NOMO-1 treated with DMSO at 0.1 percent for 48 hours (cell line): ENCODE results near the gene CGB2.
A peak's percentile ranks its signal among the peaks of the same experiment; 100 is the strongest.
"Not testable (repeated sequence)": the region's sequence is repeated elsewhere in the genome, so short reads cannot be mapped to it uniquely, and the experiment has no call there.

Experiments
- DNase-seq: peaks from one replicate; lab custom pipeline; 2025; ENCODE audit not compliant: unreplicated experiment; lab: John Stamatoyannopoulos, UW

CGB2 gene

DNA sequence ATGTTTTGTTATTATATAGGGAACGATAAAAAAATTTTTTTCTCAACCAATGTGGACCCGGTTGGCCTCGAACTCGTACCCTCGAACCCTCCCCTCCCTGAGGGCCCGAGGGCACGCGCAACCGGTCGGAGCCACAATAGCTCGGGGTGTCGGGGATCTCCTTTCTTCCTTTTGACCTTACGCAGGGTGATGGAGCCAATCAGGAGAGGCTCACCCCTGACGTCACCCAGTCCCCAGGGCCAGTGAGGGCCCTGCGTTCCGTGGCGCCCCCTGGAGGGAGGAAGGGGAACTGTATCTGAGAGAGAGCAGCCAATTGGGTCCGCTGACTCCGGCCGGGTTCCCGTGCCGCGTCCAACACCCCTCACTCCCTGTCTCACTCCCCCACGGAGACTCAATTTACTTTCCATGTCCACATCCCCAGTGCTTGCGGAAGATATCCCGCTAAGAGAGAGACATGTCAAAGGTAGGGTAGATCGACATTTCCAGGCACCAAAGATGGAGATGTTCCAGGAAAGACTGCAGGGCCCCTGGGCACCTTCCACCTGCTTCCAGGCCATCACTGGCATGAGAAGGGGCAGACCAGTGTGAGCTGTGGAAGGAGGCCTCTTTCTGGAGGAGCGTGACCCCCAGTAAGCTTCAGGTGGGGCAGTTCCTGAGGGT, at the start of gene CGB2:
TSS of gene CGB2 (plus strand) at position 249 of the 660 bp plus-strand sequence. CDS start at position 455, 206 bp downstream.
- DNase-seq, result not testable (repeated sequence)

DNA sequence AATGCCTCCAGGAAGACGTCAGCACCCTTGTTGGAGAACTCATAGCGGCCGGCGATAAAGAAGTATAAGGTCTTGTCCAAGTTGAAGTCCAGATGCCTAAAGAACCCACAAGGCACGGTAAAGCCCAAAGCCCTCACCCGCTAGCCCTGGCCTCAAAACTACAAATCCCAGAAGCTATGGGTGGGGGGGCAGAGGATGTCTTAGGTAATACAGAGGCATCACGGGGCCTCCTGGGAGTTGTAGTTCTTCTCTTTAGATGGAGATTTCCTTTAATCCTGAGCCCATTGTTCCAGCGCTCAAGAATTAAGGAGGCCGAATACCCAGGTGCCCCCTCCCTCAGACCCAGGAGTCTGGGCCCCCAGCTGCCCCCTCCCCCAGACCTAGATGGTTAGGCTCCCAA, 49.4 kb upstream of the CGB2 start:
- no peak for DNase-seq

DNA sequence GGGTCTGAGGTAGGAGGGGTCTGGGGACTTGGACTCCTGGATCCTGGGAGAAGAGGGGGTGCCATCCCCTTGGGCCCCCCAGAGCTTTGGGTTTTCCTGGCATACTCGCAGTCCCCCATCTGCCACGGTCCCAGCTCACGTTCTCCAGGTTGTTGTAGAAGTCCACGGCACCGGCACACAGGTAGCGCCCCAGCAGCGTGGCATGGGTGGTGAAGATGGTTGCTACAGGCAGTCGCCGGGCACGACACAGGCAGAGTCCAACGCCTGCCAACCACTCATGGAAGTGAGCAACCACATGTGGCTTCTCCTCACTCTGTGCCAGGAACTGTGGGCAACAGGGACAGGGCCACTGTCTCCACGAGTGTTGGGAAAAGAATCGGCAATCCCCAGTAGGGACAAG, 46.0 kb upstream of the CGB2 start:
- no peak for DNase-seq

DNA sequence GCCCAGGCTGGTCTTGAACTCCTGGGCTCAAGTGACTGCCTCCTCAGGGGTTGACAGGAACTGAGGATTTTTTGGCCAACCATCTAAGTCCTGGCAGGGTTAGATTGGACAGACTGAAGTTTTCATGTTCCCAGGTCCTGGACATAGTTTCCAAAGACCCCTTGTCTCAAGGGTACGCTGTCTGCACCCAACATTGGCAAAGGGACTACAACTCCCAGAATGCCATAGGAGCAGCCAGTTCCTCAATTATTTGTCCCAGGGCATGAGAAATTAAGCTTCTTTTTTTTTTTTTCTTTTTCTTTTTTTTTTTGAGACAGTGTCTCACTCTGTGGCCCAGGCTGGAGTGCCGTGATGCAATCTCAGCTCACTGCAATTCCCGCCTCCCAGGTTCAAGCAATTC, 45.5 kb upstream of the CGB2 start:
- no peak for DNase-seq

DNA sequence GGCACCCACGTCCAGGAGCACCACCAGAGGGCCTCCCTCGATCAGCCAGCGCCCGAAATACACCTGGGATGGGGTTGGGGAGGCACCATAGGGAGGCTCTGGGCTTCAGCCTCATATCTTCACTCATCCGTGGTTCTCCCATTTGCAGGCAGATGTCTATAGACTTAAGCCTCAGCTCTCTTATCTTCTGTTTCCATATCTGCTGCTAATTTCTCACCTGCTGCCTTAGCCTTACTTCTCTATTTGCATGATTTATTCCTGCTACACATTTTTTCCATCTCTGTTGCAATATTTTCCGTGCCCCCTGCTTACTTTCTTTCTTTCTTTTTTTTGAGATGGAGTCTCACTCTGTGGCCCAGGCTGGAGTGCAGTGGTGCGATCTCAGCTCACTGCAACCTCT, 44.4 kb upstream of the CGB2 start:
- no peak for DNase-seq

DNA sequence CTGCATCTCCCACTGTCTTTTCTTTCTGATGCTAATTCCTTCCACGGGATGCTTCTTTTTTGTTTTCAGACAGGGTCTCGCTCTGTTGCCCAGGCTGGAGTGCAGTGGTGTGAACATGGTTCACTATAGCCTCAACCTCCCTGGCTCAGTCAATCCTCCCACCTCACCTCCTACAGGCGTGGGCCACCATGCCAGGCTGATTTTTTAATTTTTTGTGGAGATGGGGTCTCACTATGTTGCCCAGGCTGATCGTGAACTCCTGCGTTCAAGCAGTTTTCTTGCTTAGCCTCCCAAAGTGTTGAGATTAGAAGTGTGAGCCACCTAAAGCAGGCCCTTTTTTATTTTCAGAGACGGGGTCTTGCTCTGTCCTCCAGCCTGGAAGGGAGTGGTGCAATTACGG, 43.4 kb upstream of the CGB2 start:
- no peak for DNase-seq

DNA sequence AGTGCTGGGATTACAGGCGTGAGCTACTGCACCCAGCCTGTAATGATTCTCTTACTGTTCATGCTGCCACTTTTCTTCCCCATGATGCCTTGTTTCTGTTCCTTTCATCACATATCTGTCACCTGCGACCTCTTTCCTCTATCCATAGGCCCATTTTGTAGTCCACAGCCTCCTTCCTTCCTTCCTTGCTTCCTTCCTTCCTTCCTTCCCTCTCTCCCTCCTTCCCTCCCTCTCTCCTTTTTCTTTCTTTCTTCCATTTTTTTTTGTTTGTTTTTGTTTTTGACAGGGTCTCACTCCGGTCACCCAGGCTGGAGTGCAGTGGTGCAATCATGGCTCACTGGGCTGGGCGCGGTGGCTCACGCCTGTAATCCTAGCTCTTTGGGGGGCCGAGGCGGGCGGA, 42.8 kb upstream of the CGB2 start:
- no peak for DNase-seq

DNA sequence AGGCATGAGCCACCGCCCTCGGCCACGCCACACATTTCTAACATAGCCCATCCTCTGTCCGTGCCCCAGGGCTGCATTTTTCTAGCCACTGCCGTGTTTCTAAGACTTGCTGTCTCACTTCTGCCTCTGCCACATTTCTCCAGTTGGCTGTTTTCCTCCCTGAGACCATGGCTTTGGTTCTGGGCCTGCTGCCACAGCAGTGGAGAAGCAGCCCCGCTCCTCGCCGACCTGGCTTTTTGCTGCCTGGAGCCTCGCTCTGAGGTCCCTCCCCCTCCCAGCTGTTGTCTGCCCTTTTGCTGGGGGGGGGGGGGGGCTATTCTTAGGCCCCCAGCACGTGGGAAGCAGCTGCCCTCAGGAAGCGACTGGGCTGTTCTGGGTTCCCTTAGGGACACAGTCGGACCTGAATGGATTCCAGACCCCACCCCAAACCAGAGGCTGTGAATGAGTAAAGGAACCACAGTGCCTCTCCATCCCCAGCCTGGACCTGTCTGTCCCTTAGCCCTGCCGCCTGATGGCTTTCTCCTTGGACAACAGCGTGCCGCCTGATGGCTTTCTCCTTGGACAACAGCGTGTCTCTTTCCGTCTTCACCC, 41.9 kb upstream of the CGB2 start:
- no peak for DNase-seq

DNA sequence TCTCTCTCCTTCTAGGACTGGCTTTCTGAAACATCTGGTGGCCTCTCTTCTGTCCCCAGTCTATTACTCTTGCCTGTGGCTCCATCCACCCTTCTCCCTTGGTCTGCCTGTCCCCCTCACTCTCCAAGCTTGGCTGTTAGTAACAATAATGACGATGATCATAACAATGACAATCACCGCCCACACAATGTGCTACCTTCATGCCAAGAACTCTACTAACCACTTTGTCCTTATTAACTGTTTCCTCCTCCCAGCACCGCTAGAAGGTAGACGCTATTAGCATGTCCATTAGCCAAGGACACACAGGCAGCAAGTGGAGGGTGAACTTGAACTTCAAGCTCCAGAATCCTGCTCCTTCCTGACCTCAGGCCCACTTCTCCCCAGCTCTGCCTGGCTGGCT, 41.3 kb upstream of the CGB2 start:
- DNase-seq, result no peak

DNA sequence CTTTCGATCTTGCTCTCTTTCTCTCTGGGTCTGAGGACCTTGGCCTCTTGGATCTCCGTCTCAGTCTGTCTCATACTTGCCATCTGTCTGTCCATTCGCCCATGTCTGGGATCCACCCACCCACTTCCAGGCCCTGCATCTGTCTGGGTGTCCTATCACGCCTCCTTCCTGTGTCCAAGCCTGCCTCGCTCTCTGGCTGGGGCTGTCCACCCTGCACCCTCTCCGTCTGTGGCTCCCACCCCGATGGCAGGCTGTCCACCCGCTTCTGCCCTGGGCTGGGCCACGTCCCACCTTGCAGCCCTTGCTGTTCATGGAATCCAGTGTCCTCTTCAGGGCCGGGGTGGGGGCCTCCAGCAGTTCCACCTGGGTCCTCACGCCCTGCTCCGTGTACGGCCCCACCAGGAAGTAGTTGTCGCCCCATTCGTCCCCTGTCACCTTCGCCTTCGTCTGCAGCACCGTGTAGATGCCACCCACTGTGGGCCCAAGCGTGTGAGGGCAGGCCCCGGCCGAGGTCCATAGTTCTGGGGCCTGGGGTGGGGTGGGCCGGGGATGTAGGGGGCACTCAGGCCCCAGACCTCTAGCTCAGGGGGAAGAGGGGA, 40.6 kb upstream of the CGB2 start:
- DNase-seq, result no peak

DNA sequence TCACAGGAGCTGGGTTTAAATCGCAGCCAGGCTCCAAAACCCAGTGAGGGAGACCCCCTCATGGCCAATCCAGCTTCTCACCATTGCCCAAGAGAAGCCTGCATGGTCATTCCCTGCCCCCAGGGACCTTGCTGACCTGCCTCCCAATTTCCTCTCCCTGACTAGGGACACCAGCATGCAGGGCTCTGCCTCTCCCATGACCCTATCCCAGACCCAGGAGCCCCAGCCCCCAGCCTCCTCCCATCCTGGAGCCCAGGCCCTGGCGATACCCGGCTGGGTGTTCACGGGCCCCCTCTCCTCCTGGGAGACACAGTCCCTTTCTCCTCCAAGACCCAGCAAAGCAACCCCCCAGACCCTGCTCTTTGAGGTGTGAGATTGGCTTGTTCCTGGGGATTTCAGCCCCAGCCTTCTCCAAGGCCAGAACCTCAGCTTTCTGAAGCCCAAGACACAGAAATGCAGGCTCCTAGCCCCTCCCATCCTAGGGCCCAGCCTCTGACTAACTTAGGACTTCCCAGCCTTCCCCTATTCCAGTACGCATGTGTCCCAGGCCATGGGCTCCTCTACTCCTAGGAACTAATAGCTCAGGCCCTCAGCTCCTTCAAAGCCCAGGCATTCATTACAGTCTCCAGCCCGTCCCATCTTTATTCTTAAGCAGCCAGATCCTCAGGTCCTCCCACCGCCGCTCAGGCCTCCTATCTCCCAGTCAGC, 39.7 kb upstream of the CGB2 start:
- no peak for DNase-seq

DNA sequence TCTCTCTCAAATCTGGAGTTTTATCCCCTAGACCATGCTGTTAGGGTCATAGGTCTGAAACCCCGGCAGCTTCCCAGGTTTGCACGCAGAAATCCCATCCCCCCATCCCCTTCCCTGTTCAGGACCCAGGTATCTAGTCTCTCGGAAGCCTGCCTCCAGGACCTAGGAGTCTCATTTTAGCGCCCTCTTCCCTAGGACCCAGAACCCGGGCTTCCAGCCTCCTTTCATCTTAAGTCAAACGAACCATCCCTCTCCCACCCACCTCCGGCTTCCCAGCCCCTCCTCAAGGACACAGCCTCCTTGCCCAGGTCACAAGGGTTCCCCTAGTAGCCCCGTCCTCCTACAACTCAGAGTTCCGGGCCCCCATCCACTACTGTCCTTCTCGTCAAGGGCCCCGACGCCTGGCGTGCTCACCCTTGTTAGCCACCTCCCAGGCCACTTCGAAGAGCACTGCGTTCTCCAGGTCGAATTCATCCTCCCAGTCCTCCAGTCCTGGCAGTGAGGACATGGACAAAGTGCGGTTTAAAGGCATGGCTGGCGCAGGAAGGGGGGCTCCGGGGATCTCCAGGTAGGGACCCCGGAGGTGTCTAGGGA, 39.0 kb upstream of the CGB2 start:
- peak; percentile 28 for DNase-seq

DNA sequence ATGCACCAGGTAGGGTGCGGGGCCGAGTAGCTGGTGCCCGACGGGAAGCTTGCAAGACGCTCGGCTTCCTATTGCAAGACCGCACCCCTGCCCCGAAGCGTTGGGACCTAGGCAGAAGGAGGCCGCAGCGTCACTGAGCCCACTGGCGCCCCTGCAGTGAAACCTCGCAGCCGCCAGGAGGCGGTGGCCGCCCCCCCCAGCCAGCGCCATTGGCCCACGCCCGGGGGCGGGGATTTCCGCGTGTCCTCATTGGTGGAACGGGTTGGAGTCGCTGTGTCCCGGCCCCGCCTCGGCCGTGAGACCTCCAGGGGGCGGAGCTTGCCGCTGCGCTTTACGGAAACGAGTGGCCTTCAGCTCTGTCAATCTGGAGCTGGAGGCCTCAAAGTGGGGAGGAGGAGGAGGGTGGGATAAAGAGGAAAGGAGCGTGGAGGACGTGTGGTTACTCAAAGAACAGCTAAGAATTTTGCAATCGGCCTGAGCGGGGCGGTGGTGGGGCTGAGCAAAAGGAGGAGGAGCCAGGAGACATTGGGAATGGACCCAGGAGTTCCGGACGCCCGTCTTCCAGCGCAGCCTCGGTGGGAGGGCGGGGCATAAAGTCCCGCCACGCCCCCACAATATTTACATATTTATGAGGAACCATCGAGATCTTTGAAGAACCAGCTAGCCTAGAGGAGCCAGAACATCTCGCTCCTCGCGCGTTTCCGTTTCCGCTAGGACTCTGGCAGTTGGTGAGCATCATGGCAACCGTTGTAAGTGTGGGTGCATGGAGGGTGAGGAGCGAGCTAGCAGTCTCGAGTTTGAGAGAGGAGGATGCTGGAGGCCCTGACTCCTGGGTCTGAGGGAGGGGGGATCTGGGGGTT, 38.3 kb upstream of the CGB2 start, which contains the start of the genes GYS1 and RUVBL2:
TSS of gene GYS1 (minus strand) at position 135 of the 860 bp plus-strand sequence. CDS start 197 bp downstream, outside the sequence.
TSS of gene RUVBL2 (plus strand) at position 713 of the 860 bp plus-strand sequence. CDS start at position 738, 25 bp downstream.
- peak; percentile 99 for DNase-seq

DNA sequence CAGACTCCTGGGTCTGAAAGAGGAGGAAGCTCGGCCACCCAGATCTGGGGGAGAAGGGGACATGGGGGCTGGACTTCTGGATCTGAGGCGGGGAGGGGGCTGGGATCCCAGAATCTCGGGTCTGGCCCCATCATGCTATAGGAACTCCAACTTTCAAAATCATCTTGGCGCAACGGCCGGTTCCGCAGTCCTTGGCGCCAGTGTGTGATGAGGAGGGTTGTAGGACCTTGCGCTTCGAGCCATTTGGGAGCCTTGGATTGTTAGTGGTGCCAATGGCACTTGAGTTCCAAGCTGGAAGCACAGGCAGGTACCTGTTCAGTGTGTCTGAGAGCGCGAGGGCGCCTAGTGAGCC, 37.7 kb upstream of the CGB2 start:
- no peak for DNase-seq

DNA sequence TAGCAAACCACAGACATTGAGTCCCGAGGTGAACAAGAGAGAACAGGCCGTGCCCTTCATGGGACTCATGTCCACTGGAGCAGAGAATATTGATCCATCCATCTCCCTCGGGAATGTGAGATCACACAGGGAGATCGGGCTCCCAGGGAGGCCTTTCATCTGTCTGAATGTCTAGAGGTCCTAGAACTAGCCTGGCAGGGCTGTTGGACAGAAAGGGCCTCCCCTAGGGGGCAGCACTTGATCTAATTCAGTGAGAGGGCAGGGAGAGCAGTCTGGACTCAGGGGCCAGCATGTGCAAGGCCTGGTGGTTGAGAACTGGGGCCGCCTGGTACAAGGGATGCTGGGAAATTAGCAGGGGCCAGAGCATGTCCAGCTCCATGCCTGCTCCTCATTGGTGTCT, 33.7 kb upstream of the CGB2 start:
- DNase-seq, result peak; percentile 36

DNA sequence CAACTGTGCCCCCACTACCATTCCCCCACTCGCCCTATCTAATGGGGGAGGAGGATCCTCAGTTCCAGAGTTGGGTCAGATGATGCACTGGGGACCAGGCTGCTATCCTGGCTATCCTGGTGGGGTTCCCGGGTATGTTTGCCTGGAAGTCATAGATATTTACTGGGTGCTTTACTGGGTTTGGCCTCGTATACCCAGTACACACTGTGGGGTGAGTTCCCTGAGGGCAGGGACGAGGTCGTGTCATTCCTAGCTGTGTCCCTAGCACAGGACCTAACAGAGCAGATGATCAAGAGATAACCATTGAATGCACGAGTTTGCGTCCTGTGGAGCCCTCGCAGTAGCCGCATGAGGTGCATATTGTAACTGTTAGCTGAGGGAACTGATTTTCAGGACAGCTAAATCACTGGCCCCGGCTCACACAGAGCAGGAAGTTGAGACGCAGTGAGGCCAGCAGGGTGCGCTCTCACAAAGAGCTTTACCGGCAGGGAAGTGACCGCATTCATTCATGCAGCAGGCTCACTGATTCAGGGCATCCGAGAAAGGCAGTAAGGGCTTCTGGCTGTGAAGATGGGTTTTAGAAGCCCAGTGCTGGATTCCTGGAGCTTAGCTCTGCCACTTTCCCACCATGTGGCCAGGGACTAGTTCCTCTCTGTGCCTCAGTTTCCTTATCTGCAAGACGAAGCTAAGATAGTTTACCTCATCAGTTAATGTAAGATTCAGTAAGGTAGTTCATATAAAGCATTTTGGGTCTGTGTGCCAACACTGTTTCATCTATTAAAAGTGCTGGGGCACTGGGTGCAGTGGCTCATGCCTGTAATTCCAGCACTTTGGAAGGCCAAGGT, 32.0 kb upstream of the CGB2 start:
- peak; percentile 44 for DNase-seq

DNA sequence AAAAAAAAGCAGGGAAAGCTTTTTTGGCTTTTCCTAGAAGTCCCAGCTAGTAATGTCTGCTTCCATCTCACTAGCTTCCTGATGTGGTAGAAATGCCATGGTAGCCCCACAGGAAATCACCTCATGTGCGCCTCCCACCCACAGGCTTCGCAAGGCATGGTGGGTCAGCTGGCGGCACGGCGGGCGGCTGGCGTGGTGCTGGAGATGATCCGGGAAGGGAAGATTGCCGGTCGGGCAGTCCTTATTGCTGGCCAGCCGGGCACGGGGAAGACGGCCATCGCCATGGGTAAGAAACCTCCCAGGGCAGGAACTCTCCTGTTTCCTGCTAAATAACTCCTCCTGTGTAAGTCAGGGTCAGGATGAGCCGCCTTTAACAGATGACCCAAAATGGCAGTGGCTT, 27.6 kb upstream of the CGB2 start:
- DNase-seq, result no peak

DNA sequence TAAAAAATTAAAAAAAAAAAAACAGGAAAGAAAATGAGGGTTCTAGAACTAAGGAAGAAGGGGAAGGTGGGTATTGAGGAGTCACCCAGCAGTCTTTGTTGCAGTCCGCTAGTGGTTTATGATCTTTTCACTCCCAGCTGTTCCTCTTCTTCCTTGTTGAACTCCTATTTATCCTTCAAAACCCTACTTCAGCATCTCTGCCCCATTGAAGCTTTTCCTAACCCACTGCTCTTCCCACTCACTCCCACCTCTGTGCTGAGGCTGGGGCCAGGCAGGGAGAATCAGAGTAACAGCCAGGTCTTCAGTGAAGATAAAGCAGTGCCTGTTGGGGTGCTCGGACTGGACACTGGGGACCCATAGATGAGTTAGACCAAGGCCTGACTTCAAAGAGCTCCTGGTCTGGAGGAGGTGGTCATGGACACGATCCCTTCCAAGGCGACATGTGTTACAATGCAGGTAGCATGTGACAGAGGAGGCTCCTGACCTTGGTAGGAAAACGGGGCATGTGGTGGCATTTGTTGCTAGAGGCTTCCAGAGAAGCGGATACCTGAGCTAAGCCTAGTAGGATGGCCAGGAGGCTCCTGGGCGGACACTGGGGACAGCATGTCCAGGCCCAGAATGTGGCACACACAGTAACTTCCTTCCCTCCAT, 26.6 kb upstream of the CGB2 start:
- no peak for DNase-seq

DNA sequence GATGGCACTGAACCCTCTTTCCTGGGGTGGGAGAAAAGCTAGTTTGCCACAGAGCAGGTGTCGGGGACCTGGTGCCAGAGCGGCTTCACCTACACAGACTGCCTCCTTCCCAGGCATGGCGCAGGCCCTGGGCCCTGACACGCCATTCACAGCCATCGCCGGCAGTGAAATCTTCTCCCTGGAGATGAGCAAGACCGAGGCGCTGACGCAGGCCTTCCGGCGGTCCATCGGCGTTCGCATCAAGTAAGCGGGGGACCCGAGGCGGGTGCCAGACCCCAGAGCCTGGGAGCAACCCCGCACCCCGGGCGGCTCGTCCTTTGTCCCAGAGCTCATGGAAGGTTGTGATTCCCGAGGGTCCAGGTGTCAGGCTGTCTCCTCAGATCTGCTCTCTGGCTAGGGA, 24.8 kb upstream of the CGB2 start:
- no peak for DNase-seq
